ENCODE results near the gene FIBCD1. TPM values are rescaled to one million over a fixed set of nuclear protein-coding genes. Genes with fewer than 3 reads are reported as not detected.

The FIBCD1 gene
- total and polyA plus RNA-seq, 3 experiments from 2014 or later = not detected

GRCh38 chr9:130861372-130862180 is 77.5 kb downstream of the FIBCD1 start:
- Histone ChIP-seq H3K4me3 (ENCODE audit: low read length) (no peak overlapping the region), H3K27ac (ENCODE audit: low read depth, low read length) (peak overlapping the region; percentile 44), H3K27me3 (ENCODE audit: insufficient read depth, low read length, poor library complexity, severe bottlenecking) (no peaks in the 10 kb centered on the region), H3K4me1 (ENCODE audit: insufficient read depth, low read length) (peaks cover 3% of the 10 kb centered on the region), H3K36me3 (ENCODE audit: insufficient read depth, low read length) (no peaks in the 10 kb centered on the region), H3K9me3 (ENCODE audit: low read length) (no peaks in the 10 kb centered on the region)
- Mint-ChIP-seq H3K4me1 (peaks cover 4 to 9% (median 6%) of the 10 kb centered on the region in 3 donors), H3K27ac (peak overlapping the region in 1 of 8 donors; percentile 11), H3K27me3 (no peaks in the 10 kb centered on the region), H3K36me3 (peaks cover 0 to 66% (median 4%) of the 10 kb centered on the region in 3 donors), H3K4me3 (no peak overlapping the region), H3K9me3 (no peaks in the 10 kb centered on the region)
- ChIA-PET POLR2A (no interaction called here), CTCF (interaction anchor here (1.3 kb wide), 1 partner anchor 155 kb away, joined by 6 read pairs; no protein-coding TSS in a partner anchor)
- no peak for DNase-seq

DNA sequence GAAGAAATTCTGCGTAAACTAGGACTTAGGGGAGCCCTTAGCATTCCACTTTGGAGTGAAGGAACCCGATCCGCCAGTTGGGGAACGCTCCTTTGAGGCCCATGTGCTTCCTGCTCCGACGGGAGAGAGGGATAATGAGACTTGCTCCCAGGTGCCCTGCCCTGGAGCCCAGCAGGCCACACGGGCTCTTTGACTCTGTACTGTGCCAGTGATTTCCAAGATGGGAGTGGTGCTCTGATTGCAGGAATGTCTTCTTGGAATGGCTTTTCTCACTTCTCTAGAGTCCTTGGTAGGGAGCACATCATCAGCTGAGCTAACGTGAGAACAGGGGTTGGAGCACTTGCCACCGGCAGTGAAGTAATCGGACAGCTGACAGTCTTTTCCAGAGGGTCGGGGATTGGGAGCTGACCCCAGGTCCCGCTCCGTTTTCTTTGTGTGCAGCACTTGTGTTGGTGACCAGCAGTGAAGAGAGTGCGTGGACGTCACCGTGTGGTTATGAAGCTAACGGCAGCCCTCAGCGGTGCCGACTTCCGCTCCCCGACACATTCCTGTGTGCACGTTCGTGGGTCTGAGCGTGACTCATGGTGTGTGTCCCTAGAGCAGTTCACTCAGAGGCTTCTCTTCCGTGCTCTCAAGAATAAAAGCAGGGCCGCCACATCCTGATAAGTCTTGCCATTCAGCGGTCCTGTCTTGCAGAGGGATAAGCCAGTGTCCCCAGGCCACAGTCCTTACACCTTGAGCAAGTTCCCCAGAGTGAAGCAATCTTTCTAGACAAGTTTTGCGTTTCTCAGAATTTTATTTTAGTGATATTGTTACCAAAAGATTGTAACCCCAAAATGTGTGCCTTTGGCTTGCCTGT is 78.4 kb downstream of the FIBCD1 start:
- H3K36me3 Mint-ChIP-seq = peaks cover 0 to 69% (median 5%) of the 10 kb centered on the region in 3 donors
- peak overlapping the region in 1 of 8 donors; percentile 11 for H3K27ac Mint-ChIP-seq
- Histone ChIP-seq H3K4me3 (ENCODE audit: low read length) (no peak overlapping the region), H3K9me3 (ENCODE audit: low read length) (no peaks in the 10 kb centered on the region), H3K4me1 (ENCODE audit: insufficient read depth, low read length) (peaks cover 3% of the 10 kb centered on the region), H3K27me3 (ENCODE audit: insufficient read depth, low read length, poor library complexity, severe bottlenecking) (no peaks in the 10 kb centered on the region), H3K27ac (ENCODE audit: low read depth, low read length) (peak overlapping the region; percentile 44), H3K36me3 (ENCODE audit: insufficient read depth, low read length) (no peaks in the 10 kb centered on the region)
- no peak overlapping the region for H3K4me3 Mint-ChIP-seq
- DNase-seq = no peak
- CTCF ChIA-PET = no interaction called here
- peaks cover 0 to 4% (median 3%) of the 10 kb centered on the region in 3 donors for H3K4me1 Mint-ChIP-seq
- POLR2A ChIA-PET = no interaction called here
- H3K9me3 Mint-ChIP-seq = no peaks in the 10 kb centered on the region
- H3K27me3 Mint-ChIP-seq = no peaks in the 10 kb centered on the region

DNA sequence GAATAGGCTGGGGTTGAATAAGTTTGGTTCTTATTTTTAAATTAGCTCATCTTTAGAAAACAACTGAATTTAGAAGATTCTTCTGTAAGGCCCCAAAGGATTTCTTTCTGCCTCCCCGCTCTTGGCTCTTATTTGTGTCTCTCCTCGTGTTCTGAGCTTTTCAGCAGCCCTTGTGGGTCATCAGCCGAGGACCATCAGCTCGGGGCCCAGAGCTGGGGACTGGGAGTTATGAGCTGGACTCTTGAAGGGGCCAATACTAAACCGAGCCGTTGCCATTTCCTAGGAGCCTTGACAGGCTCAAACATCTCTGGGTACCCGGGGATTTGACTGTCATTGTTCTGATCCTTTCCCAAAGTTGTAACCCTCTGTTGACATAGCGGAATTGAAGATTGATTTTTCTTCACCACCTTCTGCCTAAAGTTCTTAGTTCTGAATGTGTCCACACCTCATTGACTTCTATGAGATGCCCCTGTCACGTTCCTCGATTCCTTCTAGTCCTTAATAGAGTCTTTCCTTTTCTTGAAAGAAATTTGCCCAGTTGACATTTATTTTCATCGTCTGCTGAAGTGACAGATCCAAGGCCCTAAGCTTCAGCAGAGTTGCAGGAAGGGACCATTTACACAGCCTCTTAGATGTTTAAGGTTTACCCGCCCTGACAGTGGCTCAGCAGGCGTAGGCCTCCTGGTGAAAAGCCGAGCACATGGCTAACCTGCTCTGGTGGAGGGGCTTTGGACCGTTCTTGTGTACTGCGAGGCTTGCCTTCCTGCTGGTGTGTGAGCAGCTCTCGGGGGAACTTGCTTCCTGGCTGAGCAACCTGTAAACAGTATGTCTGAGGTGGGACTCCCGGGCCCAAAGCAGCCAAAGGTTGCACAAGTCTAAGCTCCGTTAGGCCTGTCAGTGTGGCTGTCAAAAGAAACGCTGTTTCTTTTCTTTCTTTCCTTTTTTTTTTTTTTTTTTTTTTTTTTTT is 80.0 kb downstream of the FIBCD1 start:
- Histone ChIP-seq H3K36me3 (ENCODE audit: insufficient read depth, low read length) (peaks cover 8% of the 10 kb centered on the region), H3K27me3 (ENCODE audit: insufficient read depth, low read length, poor library complexity, severe bottlenecking) (no peaks in the 10 kb centered on the region), H3K4me3 (ENCODE audit: low read length) (no peak overlapping the region), H3K9me3 (ENCODE audit: low read length) (no peaks in the 10 kb centered on the region), H3K4me1 (ENCODE audit: insufficient read depth, low read length) (peaks cover 3% of the 10 kb centered on the region), H3K27ac (ENCODE audit: low read depth, low read length) (no peak overlapping the region)
- DNase-seq = no peak
- H3K4me1 Mint-ChIP-seq = peaks cover 0 to 4% (median 3%) of the 10 kb centered on the region in 3 donors
- ChIA-PET POLR2A (no interaction called here), CTCF (interaction anchor here (1.1 to 1.3 kb wide), 3 partner anchors 7 to 150 kb away, joined by 3 read pairs; no protein-coding TSS in a partner anchor)
- H3K27me3 Mint-ChIP-seq = no peaks in the 10 kb centered on the region
- peaks cover 0 to 77% (median 8%) of the 10 kb centered on the region in 3 donors for H3K36me3 Mint-ChIP-seq
- no peaks in the 10 kb centered on the region for H3K9me3 Mint-ChIP-seq
- H3K27ac Mint-ChIP-seq = peak overlapping the region in 3 of 8 donors; percentile 47 to 82 (median 64)
- H3K4me3 Mint-ChIP-seq = no peak overlapping the region

GRCh38 chr9:130857864-130858738 is 80.9 kb downstream of the FIBCD1 start:
- H3K9me3 ChIP-seq (ENCODE audit: low read length) = no peaks in the 10 kb centered on the region
- CTCF ChIA-PET = interaction anchor here (1.1 to 1.3 kb wide), 2 partner anchors 8 to 143 kb away, joined by 3 read pairs; no protein-coding TSS in a partner anchor
- H3K4me1 ChIP-seq (ENCODE audit: insufficient read depth, low read length) = peaks cover 3% of the 10 kb centered on the region
- no peak for DNase-seq
- Mint-ChIP-seq H3K4me3 (no peak overlapping the region), H3K4me1 (no peaks in the 10 kb centered on the region), H3K9me3 (no peaks in the 10 kb centered on the region), H3K36me3 (peaks cover 0 to 71% (median 8%) of the 10 kb centered on the region in 3 donors), H3K27ac (peak overlapping the region in 2 of 8 donors; percentile 20 to 32), H3K27me3 (no peaks in the 10 kb centered on the region)
- no peaks in the 10 kb centered on the region for H3K27me3 ChIP-seq (ENCODE audit: insufficient read depth, low read length, poor library complexity, severe bottlenecking)
- H3K27ac ChIP-seq (ENCODE audit: low read depth, low read length) = no peak overlapping the region
- no peak overlapping the region for H3K4me3 ChIP-seq (ENCODE audit: low read length)
- POLR2A ChIA-PET = no interaction called here
- peaks cover 8% of the 10 kb centered on the region for H3K36me3 ChIP-seq (ENCODE audit: insufficient read depth, low read length)

DNA sequence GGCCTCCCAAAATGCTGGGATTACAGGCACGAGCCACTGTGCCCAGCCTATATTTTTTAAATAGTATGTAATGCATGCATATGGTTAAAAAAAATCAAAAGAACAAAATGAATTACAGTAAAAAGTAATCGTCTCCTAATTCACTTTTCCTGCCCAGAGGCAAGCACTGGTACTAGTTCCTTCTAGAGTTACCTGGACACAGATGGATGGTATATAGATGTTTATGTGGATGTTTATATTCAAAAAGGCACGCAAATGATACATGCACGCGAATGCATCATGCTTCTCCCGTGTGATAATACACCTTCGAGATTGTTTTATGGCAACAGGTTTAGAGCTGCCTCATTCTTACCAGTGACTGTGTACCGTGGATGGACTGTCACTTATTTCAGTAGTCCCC is 82.6 kb downstream of the FIBCD1 start:
- no peak for DNase-seq
- no peak overlapping the region for H3K27ac ChIP-seq (ENCODE audit: low read depth, low read length)
- no peak overlapping the region for H3K27ac Mint-ChIP-seq
- no peaks in the 10 kb centered on the region for H3K9me3 ChIP-seq (ENCODE audit: low read length)
- peaks cover 8% of the 10 kb centered on the region for H3K36me3 ChIP-seq (ENCODE audit: insufficient read depth, low read length)
- H3K27me3 Mint-ChIP-seq = no peaks in the 10 kb centered on the region
- peaks cover 0 to 60% (median 6%) of the 10 kb centered on the region in 3 donors for H3K36me3 Mint-ChIP-seq
- ChIA-PET POLR2A (no interaction called here), CTCF (no interaction called here)
- H3K27me3 ChIP-seq (ENCODE audit: insufficient read depth, low read length, poor library complexity, severe bottlenecking) = no peaks in the 10 kb centered on the region
- no peak overlapping the region for H3K4me3 Mint-ChIP-seq
- no peaks in the 10 kb centered on the region for H3K4me1 Mint-ChIP-seq
- no peaks in the 10 kb centered on the region for H3K9me3 Mint-ChIP-seq
- peaks cover under 1% of the 10 kb centered on the region for H3K4me1 ChIP-seq (ENCODE audit: insufficient read depth, low read length)
- no peak overlapping the region for H3K4me3 ChIP-seq (ENCODE audit: low read length)

DNA sequence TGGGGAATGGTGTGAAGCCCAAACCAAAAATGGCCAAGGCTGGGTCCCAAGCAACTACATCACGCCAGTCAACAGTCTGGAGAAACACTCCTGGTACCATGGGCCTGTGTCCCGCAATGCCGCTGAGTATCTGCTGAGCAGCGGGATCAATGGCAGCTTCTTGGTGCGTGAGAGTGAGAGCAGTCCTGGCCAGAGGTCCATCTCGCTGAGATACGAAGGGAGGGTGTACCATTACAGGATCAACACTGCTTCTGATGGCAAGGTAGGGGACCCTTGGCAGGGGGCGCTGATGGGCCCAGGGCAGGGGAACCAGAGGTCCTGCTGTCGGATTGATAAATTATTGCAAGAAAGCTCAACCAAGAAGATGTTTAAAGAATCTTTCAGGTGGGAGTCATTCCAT is 84.2 kb downstream of the FIBCD1 start:
- peaks cover 8% of the 10 kb centered on the region for H3K36me3 ChIP-seq (ENCODE audit: insufficient read depth, low read length)
- H3K4me1 Mint-ChIP-seq = peaks cover 3 to 4% (median 3%) of the 10 kb centered on the region in 3 donors
- no peak for DNase-seq
- no peak overlapping the region for H3K27ac ChIP-seq (ENCODE audit: low read depth, low read length)
- no peaks in the 10 kb centered on the region for H3K27me3 ChIP-seq (ENCODE audit: insufficient read depth, low read length, poor library complexity, severe bottlenecking)
- no peak overlapping the region for H3K27ac Mint-ChIP-seq
- H3K4me1 ChIP-seq (ENCODE audit: insufficient read depth, low read length) = no peaks in the 10 kb centered on the region
- no peaks in the 10 kb centered on the region for H3K9me3 ChIP-seq (ENCODE audit: low read length)
- H3K27me3 Mint-ChIP-seq = no peaks in the 10 kb centered on the region
- POLR2A ChIA-PET = no interaction called here
- H3K4me3 ChIP-seq (ENCODE audit: low read length) = no peak overlapping the region
- H3K36me3 Mint-ChIP-seq = peaks cover 0 to 48% (median 6%) of the 10 kb centered on the region in 3 donors
- H3K4me3 Mint-ChIP-seq = no peak overlapping the region
- no peaks in the 10 kb centered on the region for H3K9me3 Mint-ChIP-seq
- CTCF ChIA-PET = interaction anchor here (0.8 to 2.8 kb wide), 2 partner anchors 8 to 11 kb away, joined by 3 to 11 read pairs; no protein-coding TSS in a partner anchor

DNA sequence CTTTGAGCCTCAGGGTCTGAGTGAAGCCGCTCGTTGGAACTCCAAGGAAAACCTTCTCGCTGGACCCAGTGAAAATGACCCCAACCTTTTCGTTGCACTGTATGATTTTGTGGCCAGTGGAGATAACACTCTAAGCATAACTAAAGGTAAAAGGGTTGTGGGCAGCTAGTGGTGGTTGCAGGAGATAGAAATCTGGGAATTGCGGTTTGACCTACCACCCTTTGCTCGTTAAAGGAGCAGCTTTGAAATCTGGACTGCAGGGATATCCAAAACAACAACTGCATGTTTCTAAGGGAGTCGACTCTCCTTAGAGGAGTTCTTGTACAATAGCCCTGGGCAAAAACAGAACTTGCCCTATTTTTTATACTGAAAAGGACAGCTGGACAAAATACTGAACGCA is 85.0 kb downstream of the FIBCD1 start:
- no peak overlapping the region for H3K27ac Mint-ChIP-seq

More for the DNA sequence above, 85.0 kb downstream of the FIBCD1 start:
- POLR2A ChIA-PET = no interaction called here
- CTCF ChIA-PET = interaction anchor here (0.8 to 2.8 kb wide), 2 partner anchors 9 to 12 kb away, joined by 3 to 11 read pairs; no protein-coding TSS in a partner anchor
- H3K4me1 ChIP-seq (ENCODE audit: insufficient read depth, low read length) = no peaks in the 10 kb centered on the region
- H3K4me1 Mint-ChIP-seq = peaks cover 5 to 6% (median 6%) of the 10 kb centered on the region in 3 donors
- no peak overlapping the region for H3K4me3 ChIP-seq (ENCODE audit: low read length)
- no peaks in the 10 kb centered on the region for H3K9me3 Mint-ChIP-seq
- H3K9me3 ChIP-seq (ENCODE audit: low read length) = no peaks in the 10 kb centered on the region
- peaks cover 8% of the 10 kb centered on the region for H3K36me3 ChIP-seq (ENCODE audit: insufficient read depth, low read length)
- H3K27me3 Mint-ChIP-seq = no peaks in the 10 kb centered on the region
- H3K27ac ChIP-seq (ENCODE audit: low read depth, low read length) = no peak overlapping the region
- peaks cover 0 to 47% (median 6%) of the 10 kb centered on the region in 3 donors for H3K36me3 Mint-ChIP-seq
- no peak overlapping the region for H3K4me3 Mint-ChIP-seq
- DNase-seq = no peak
- H3K27me3 ChIP-seq (ENCODE audit: insufficient read depth, low read length, poor library complexity, severe bottlenecking) = no peaks in the 10 kb centered on the region
